D341Med (cell line): ENCODE results near the gene ARPP19.
"Not testable (repeated sequence)": the region's sequence is repeated elsewhere in the genome, so short reads cannot be mapped to it uniquely, and the experiment has no call there.

ENCODE experiments used
- DNase-seq: peaks from one replicate; pipeline ENCODE4 v3.0.0; 2012; ENCODE audit warnings: low spot score

The ARPP19 gene

GRCh38 chr15:52551186-52551585, 17.6 kb downstream of the ARPP19 start:
- not testable (repeated sequence) for DNase-seq

GRCh38 chr15:52546031-52546751, 22.6 kb downstream of the ARPP19 start:
- DNase-seq: no peak

GRCh38 chr15:52540374-52541012, 28.3 kb downstream of the ARPP19 start:
- DNase-seq: no peak

GRCh38 chr15:52537459-52537858, 31.4 kb downstream of the ARPP19 start:
- DNase-seq: no peak

GRCh38 chr15:52532427-52532826, 36.4 kb downstream of the ARPP19 start:
- DNase-seq: no peak

GRCh38 chr15:52529940-52530339, 38.9 kb downstream of the ARPP19 start:
- no peak for DNase-seq

- DNase-seq: peak; percentile 36
Observed at GRCh38 chr15:52529341-52529924, 39.4 kb downstream of the ARPP19 start.

- DNase-seq: peak; percentile 86
Observed at GRCh38 chr15:52528564-52529340, 40.1 kb downstream of the ARPP19 start, which contains the start of gene MYO5A. Gene MYO5A (minus strand): TSS chr15:52528880. CDS start chr15:52528806, 74 bp downstream.

GRCh38 chr15:52527911-52528563, 40.8 kb downstream of the ARPP19 start:
- DNase-seq: peak; percentile 39

GRCh38 chr15:52527196-52527910, 41.5 kb downstream of the ARPP19 start:
- DNase-seq: no peak

- no peak for DNase-seq
Observed at GRCh38 chr15:52524223-52525136, 44.4 kb downstream of the ARPP19 start.

GRCh38 chr15:52523647-52524046, 45.2 kb downstream of the ARPP19 start:
- no peak for DNase-seq

GRCh38 chr15:52523192-52523591, 45.6 kb downstream of the ARPP19 start:
- DNase-seq: no peak

GRCh38 chr15:52521682-52522081, 47.1 kb downstream of the ARPP19 start:
- DNase-seq: no peak

- no peak for DNase-seq
Observed at GRCh38 chr15:52520421-52520820, 48.4 kb downstream of the ARPP19 start.

- DNase-seq: no peak
Observed at GRCh38 chr15:52518487-52519371, 50.1 kb downstream of the ARPP19 start.

GRCh38 chr15:52517014-52517413, 51.8 kb downstream of the ARPP19 start:
- DNase-seq: no peak

- no peak for DNase-seq
Observed at GRCh38 chr15:52515343-52515742, 53.5 kb downstream of the ARPP19 start.

- no peak for DNase-seq
Observed at GRCh38 chr15:52514482-52514881, 54.3 kb downstream of the ARPP19 start.
